GM23338 (cell line): ENCODE data around the gene TYW1B. TPM values are rescaled to one million over a fixed set of nuclear protein-coding genes. Genes with fewer than 3 reads are reported as not detected.
"Not testable (repeated sequence)": the region's sequence is repeated elsewhere in the genome, so short reads cannot be mapped to it uniquely, and the experiment has no call there.

ENCODE experiments used
- ATAC-seq: fragments of 200-7000 bp; cut with Tn5 transposase; 3 replicates; pipeline ENCODE4 v1.9.1; 2020
- DNase-seq: peaks from one replicate; pipeline ENCODE4 v3.0.0-alpha.2; 2015; ENCODE audit warnings: low spot score
- H2AFZ ChIP-seq: fragments of 200-600 bp; sonication (generic); 2 replicates; pipeline ENCODE4 v1.8.0; 2016; ENCODE audit warnings: antibody characterized with exemption, mild to moderate bottlenecking, moderate library complexity
- H3F3A ChIP-seq: fragments of 200-600 bp; sonication (generic); replicated peaks from 2 replicates; pipeline ENCODE4 v1.8.0; 2017; ENCODE audit warnings: antibody characterized with exemption, mixed run types, low read depth
- H3K27ac ChIP-seq: fragments of 200-600 bp; sonication (generic); 2 replicates; pipeline ENCODE4 v1.6.1; 2016; ENCODE audit warnings: low read depth
- H3K27me3 ChIP-seq: fragments of 200-600 bp; sonication (generic); 2 replicates; pipeline ENCODE4 v1.8.0; 2016; ENCODE audit warnings: mild to moderate bottlenecking, mixed run types, moderate library complexity; ENCODE audit not compliant: insufficient read depth
- H3K36me3 ChIP-seq: fragments of 200-600 bp; sonication (generic); 2 replicates; pipeline ENCODE4 v1.8.0; 2016; ENCODE audit warnings: mild to moderate bottlenecking; ENCODE audit not compliant: insufficient read depth
- H3K4me1 ChIP-seq: fragments of 200-600 bp; sonication (generic); 2 replicates; pipeline ENCODE4 v1.8.0; 2016; ENCODE audit warnings: mild to moderate bottlenecking, moderate library complexity; ENCODE audit not compliant: insufficient read depth
- H3K4me2 ChIP-seq: fragments of 200-600 bp; sonication (generic); 2 replicates; pipeline ENCODE4 v1.7.1; 2017; ENCODE audit warnings: mixed run types
- H3K4me3 ChIP-seq: fragments of 200-600 bp; sonication (generic); 2 replicates; pipeline ENCODE4 v1.6.1; 2016; ENCODE audit warnings: mixed run types
- H3K79me2 ChIP-seq: fragments of 200-600 bp; sonication (generic); replicated peaks from 2 replicates; pipeline ENCODE4 v1.8.0; 2017; ENCODE audit warnings: mild to moderate bottlenecking; ENCODE audit not compliant: insufficient read depth
- H3K9me2 ChIP-seq: fragments of 200-600 bp; sonication (generic); 2 replicates; pipeline ENCODE4 v1.8.0; 2017; ENCODE audit not compliant: insufficient read depth
- H4K20me1 ChIP-seq: fragments of 200-600 bp; sonication (generic); replicated peaks from 2 replicates; pipeline ENCODE4 v1.8.0; 2017; ENCODE audit warnings: mild to moderate bottlenecking; ENCODE audit not compliant: insufficient read depth
- H3K27ac Mint-ChIP-seq: 2 replicates; pipeline ENCODE4 v1.8.0; 2020; ENCODE audit warnings: inconsistent platforms, mild to moderate bottlenecking, moderate library complexity, mixed read lengths
- H3K27me3 Mint-ChIP-seq: 3 replicates; pipeline ENCODE4 v1.8.0; 2022; ENCODE audit warnings: low read depth, mild to moderate bottlenecking, moderate library complexity, mixed read lengths, inconsistent platforms; ENCODE audit not compliant: insufficient read depth, poor library complexity
- H3K36me3 Mint-ChIP-seq: 3 replicates; pipeline ENCODE4 v1.8.0; 2021; ENCODE audit warnings: low read depth, mild to moderate bottlenecking, inconsistent platforms, moderate library complexity, mixed read lengths
- H3K4me1 Mint-ChIP-seq: 3 replicates; pipeline ENCODE4 v1.8.0; 2020; ENCODE audit warnings: mild to moderate bottlenecking, inconsistent platforms, mixed read lengths
- H3K4me3 Mint-ChIP-seq: 3 replicates; pipeline ENCODE4 v1.8.0; 2021; ENCODE audit warnings: moderate library complexity, mild to moderate bottlenecking, inconsistent platforms, mixed read lengths
- H3K9me3 Mint-ChIP-seq: 3 replicates; pipeline ENCODE4 v1.8.0; 2020; ENCODE audit warnings: moderate library complexity, mild to moderate bottlenecking, inconsistent platforms, mixed read lengths
- ZNF462 ChIP-seq: fragments of 250-450 bp; sonication (Bioruptor Pico); IDR thresholded peaks from 2 replicates; pipeline ENCODE4 v1.5.0; 2020; ENCODE audit warnings: mild to moderate bottlenecking, moderate library complexity
- polyA plus RNA-seq: library from polyadenylated mRNA; unstranded; fragments of >200 nt; fragmentation: Nextera tagmentation; extraction: Ambion mirVana; gene quantifications from 2 replicates; pipeline ENCODE4 v1.2.1, GENCODE V29; 2016
- total RNA-seq: library from RNA; depleted of rRNA; stranded (reverse); fragments of >200 nt; shearing (Covaris generic); gene quantifications from 2 replicates; pipeline ENCODE4 v1.2.3, GENCODE V29; 2014

TYW1B gene
- total and polyA plus RNA-seq, 2 experiments from 2014 or later, result 2.8 to 5.6 TPM

GRCh38 chr7:72674394-72674793 is 153.6 kb downstream of the TYW1B start (continued):
- TF ChIP-seq ZNF462 (CRISPR knock-in tag), result no peak

GRCh38 chr7:72670850-72671249 is 157.2 kb downstream of the TYW1B start:
- not testable (repeated sequence) for H3K79me2 ChIP-seq, H3K27me3 ChIP-seq, H3K9me2 ChIP-seq, H3K9me3 Mint-ChIP-seq, H3K27ac ChIP-seq, H3K4me3 ChIP-seq, H3K36me3 Mint-ChIP-seq, H3K27ac Mint-ChIP-seq, H3K36me3 ChIP-seq, H2AFZ ChIP-seq, H4K20me1 ChIP-seq, H3F3A ChIP-seq, H3K4me2 ChIP-seq, H3K4me1 ChIP-seq, ATAC-seq, DNase-seq, H3K4me1 Mint-ChIP-seq, H3K27me3 Mint-ChIP-seq, H3K4me3 Mint-ChIP-seq

- H4K20me1 ChIP-seq, H3K79me2 ChIP-seq, H3K36me3 ChIP-seq, H3K27ac Mint-ChIP-seq, H3K4me1 ChIP-seq, DNase-seq, H3K9me3 Mint-ChIP-seq, H2AFZ ChIP-seq, H3K27ac ChIP-seq, H3K27me3 Mint-ChIP-seq, H3K27me3 ChIP-seq, H3K9me2 ChIP-seq, H3F3A ChIP-seq, ATAC-seq, H3K4me3 ChIP-seq, H3K4me1 Mint-ChIP-seq, H3K4me2 ChIP-seq, H3K4me3 Mint-ChIP-seq: not testable (repeated sequence)
- H3K36me3 Mint-ChIP-seq, result peaks cover 12% of the 10 kb centered on the region
These were observed 159.6 kb downstream of the TYW1B start for GRCh38 chr7:72668435-72668834.

- H3K4me3 ChIP-seq, ATAC-seq, H4K20me1 ChIP-seq, H3K4me1 Mint-ChIP-seq, H3K27ac ChIP-seq, H2AFZ ChIP-seq, H3K36me3 ChIP-seq, DNase-seq, H3K4me2 ChIP-seq, H3K79me2 ChIP-seq, H3K4me1 ChIP-seq, H3K27me3 Mint-ChIP-seq, H3K9me2 ChIP-seq, H3K9me3 Mint-ChIP-seq, H3K4me3 Mint-ChIP-seq, H3F3A ChIP-seq, H3K27me3 ChIP-seq: not testable (repeated sequence)
- Mint-ChIP-seq H3K27ac (peak overlapping the region; percentile 51; the same call in 1 of the 2 replicates), H3K36me3 (peaks cover 12% of the 10 kb centered on the region)
These were observed 161.0 kb downstream of the TYW1B start for GRCh38 chr7:72667049-72667448.

- H3K4me3 ChIP-seq, DNase-seq, H4K20me1 ChIP-seq, H3K4me2 ChIP-seq, H3K27me3 ChIP-seq, H3F3A ChIP-seq, H3K27ac ChIP-seq, H3K4me1 Mint-ChIP-seq, H3K27me3 Mint-ChIP-seq, ATAC-seq, H3K79me2 ChIP-seq, H3K36me3 ChIP-seq, H3K9me2 ChIP-seq, H2AFZ ChIP-seq, H3K4me1 ChIP-seq, H3K9me3 Mint-ChIP-seq, H3K36me3 Mint-ChIP-seq, H3K4me3 Mint-ChIP-seq: not testable (repeated sequence)
- H3K27ac Mint-ChIP-seq, result peak overlapping the region; percentile 26; the same call in 1 of the 2 replicates
These were observed 179.4 kb downstream of the TYW1B start for GRCh38 chr7:72648574-72648973.
